ENCODE data around the gene TWNK. TPM values are rescaled to one million over a fixed set of nuclear protein-coding genes. Genes with fewer than 3 reads are reported as not detected.
A peak's percentile ranks its signal among the peaks of the same experiment; 100 is the strongest.

Gene TWNK
- total and polyA plus RNA-seq, 2 donors from 2014 or later = 3.8 to 8.9 TPM

DNA sequence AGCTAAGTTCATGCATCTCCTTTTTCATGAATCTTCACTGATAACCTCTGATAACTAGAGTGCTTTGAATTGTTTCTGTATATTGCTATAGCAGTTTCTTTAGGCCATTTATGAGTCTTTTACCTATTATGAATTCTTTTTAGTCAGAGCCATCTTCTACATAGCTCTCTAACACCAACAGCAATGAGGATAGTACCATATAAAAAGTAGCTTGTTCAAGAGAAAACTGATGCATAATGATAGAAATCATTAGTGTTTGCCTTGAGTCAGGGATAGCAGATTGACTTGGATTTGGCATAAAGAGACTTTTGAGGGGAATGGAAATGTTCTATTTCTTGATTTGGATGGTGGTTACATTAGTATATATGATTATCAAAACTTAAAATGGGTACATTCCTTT lies 43.8 kb upstream of the TWNK start:
- Histone ChIP-seq H3K4me1 (ENCODE audit: control insufficient read depth in 2 of 3, insufficient read depth in 2 of 3, low read depth in 1 of 3, low read length in 3 of 3) (no peaks in the 10 kb centered on the region), H3K9ac (ENCODE audit: low read length in 3 of 3) (no peak overlapping the region), H3K9me3 (ENCODE audit: control insufficient read depth in 2 of 3, insufficient read depth in 1 of 3, low read length in 3 of 3) (no peaks in the 10 kb centered on the region), H3K36me3 (ENCODE audit: control insufficient read depth in 2 of 3, insufficient read depth in 3 of 3, low read length in 3 of 3) (peaks cover 17 to 62% (median 24%) of the 10 kb centered on the region in 3 donors), H3K4me3 (ENCODE audit: low read length in 3 of 3) (no peak overlapping the region), H3K27me3 (ENCODE audit: control insufficient read depth, insufficient read depth, low read length) (no peaks in the 10 kb centered on the region), H3K27ac (ENCODE audit: low read depth in 2 of 2, low read length in 2 of 2) (no peak overlapping the region)
- DNase-seq (no peak), FAIRE-seq (no peak)
- intact Hi-C loops (cut with DNase I) = no loop called here
- TF ChIP-seq, protein P1, sequence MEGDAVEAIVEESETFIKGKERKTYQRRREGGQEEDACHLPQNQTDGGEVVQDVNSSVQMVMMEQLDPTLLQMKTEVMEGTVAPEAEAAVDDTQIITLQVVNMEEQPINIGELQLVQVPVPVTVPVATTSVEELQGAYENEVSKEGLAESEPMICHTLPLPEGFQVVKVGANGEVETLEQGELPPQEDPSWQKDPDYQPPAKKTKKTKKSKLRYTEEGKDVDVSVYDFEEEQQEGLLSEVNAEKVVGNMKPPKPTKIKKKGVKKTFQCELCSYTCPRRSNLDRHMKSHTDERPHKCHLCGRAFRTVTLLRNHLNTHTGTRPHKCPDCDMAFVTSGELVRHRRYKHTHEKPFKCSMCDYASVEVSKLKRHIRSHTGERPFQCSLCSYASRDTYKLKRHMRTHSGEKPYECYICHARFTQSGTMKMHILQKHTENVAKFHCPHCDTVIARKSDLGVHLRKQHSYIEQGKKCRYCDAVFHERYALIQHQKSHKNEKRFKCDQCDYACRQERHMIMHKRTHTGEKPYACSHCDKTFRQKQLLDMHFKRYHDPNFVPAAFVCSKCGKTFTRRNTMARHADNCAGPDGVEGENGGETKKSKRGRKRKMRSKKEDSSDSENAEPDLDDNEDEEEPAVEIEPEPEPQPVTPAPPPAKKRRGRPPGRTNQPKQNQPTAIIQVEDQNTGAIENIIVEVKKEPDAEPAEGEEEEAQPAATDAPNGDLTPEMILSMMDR (IDR thresholded peaks at IDR 0.05; ENCODE audit: borderline replicate concordance, extremely low read depth, insufficient read depth) = no peak

DNA sequence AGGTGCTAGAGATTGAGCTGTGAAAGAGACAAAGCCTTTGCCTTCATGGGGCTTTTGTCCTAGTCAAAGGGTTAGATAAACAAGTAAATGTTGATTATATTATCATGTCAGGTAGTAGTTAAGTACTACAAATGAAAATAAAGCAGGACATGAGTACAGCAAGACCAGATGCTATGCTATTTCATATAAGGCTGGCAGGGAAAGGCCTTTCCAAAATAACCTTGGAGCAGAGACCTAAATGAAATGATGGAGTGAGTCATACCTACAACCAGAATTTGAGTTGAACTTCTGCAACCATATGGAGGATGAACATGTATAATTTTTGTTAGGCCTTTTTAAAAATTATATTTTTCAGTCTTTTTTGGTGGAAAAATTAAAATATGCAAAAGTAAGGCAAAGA lies 41.6 kb upstream of the TWNK start:
- H3K27me3 ChIP-seq (ENCODE audit: control insufficient read depth, insufficient read depth, low read length) = no peaks in the 10 kb centered on the region
- intact Hi-C loops (cut with DNase I) = no loop called here
- no peak overlapping the region for H3K9ac ChIP-seq (ENCODE audit: low read length in 3 of 3)
- TF ChIP-seq, protein P1 (IDR thresholded peaks at IDR 0.05; ENCODE audit: borderline replicate concordance, extremely low read depth, insufficient read depth) = no peak
- no peaks in the 10 kb centered on the region for H3K9me3 ChIP-seq (ENCODE audit: control insufficient read depth in 2 of 3, insufficient read depth in 1 of 3, low read length in 3 of 3)
- no peaks in the 10 kb centered on the region for H3K4me1 ChIP-seq (ENCODE audit: control insufficient read depth in 2 of 3, insufficient read depth in 2 of 3, low read depth in 1 of 3, low read length in 3 of 3)
- no peak overlapping the region for H3K27ac ChIP-seq (ENCODE audit: low read depth in 2 of 2, low read length in 2 of 2)
- peaks cover 14 to 58% (median 29%) of the 10 kb centered on the region in 3 donors for H3K36me3 ChIP-seq (ENCODE audit: control insufficient read depth in 2 of 3, insufficient read depth in 3 of 3, low read length in 3 of 3)
- no peak overlapping the region for H3K4me3 ChIP-seq (ENCODE audit: low read length in 3 of 3)
- DNase-seq (no peak), FAIRE-seq (no peak)

DNA sequence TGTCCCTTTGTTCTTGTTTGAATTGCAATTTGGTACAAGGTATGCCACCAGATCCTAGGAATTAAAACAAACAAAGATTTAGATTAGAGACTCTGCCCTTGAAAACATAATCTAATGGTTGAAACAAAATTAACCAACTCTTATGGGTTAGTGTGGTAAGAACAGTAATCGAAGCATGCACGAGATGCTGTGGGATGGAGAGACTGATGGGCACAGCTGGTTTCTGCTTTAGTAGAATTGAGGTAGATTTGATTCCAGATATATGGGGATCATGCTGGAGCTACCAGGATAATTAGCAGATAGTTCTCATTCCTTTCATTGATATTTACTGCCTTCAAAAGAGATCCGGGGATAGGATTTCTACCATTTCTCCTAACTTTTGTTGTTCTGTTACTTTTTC lies 38.4 kb upstream of the TWNK start:
- H3K4me1 ChIP-seq (ENCODE audit: control insufficient read depth in 2 of 3, insufficient read depth in 2 of 3, low read depth in 1 of 3, low read length in 3 of 3) = no peaks in the 10 kb centered on the region
- intact Hi-C loops (cut with DNase I) = no loop called here
- H3K36me3 ChIP-seq (ENCODE audit: control insufficient read depth in 2 of 3, insufficient read depth in 3 of 3, low read length in 3 of 3) = peaks cover 16 to 49% (median 23%) of the 10 kb centered on the region in 3 donors
- no peak overlapping the region for H3K27ac ChIP-seq (ENCODE audit: low read depth in 2 of 2, low read length in 2 of 2)
- H3K9ac ChIP-seq (ENCODE audit: low read length in 3 of 3) = no peak overlapping the region
- H3K4me3 ChIP-seq (ENCODE audit: low read length in 3 of 3) = no peak overlapping the region
- no peaks in the 10 kb centered on the region for H3K9me3 ChIP-seq (ENCODE audit: control insufficient read depth in 2 of 3, insufficient read depth in 1 of 3, low read length in 3 of 3)
- FAIRE-seq (no peak), DNase-seq (no peak)
- no peaks in the 10 kb centered on the region for H3K27me3 ChIP-seq (ENCODE audit: control insufficient read depth, insufficient read depth, low read length)
- TF ChIP-seq, protein P1 (IDR thresholded peaks at IDR 0.05; ENCODE audit: borderline replicate concordance, extremely low read depth, insufficient read depth) = no peak

DNA sequence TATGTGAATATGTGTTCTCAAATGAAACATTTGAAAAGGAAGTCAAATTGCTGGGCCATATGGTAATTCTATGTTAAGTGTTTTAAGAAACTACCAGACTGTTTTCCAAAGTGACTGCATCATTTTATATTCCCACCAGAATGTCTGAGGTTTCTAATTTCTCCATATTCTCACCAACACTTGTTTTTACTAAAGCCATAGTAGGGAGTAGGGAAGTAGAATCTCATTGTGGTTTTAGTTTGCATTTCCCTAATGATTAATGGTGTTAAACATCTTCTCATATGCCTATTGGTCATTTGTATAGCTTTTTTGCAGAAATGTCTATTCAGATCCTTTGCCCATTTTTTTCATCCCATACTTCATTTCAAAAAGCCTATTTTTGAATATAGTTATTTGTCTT lies 27.1 kb upstream of the TWNK start:
- no peak overlapping the region for H3K9ac ChIP-seq (ENCODE audit: low read length in 3 of 3)
- H3K36me3 ChIP-seq (ENCODE audit: control insufficient read depth in 2 of 3, insufficient read depth in 3 of 3, low read length in 3 of 3) = peaks cover 2 to 33% (median 5%) of the 10 kb centered on the region in 3 donors
- H3K9me3 ChIP-seq (ENCODE audit: control insufficient read depth in 2 of 3, insufficient read depth in 1 of 3, low read length in 3 of 3) = no peaks in the 10 kb centered on the region
- no peak for DNase-seq
- no peaks in the 10 kb centered on the region for H3K4me1 ChIP-seq (ENCODE audit: control insufficient read depth in 2 of 3, insufficient read depth in 2 of 3, low read depth in 1 of 3, low read length in 3 of 3)
- intact Hi-C loops (cut with DNase I) = no loop called here
- TF ChIP-seq, protein P1 (IDR thresholded peaks at IDR 0.05; ENCODE audit: borderline replicate concordance, extremely low read depth, insufficient read depth) = no peak
- no peaks in the 10 kb centered on the region for H3K27me3 ChIP-seq (ENCODE audit: control insufficient read depth, insufficient read depth, low read length)
- H3K27ac ChIP-seq (ENCODE audit: low read depth in 2 of 2, low read length in 2 of 2) = no peak overlapping the region
- FAIRE-seq = peak; percentile 6
- H3K4me3 ChIP-seq (ENCODE audit: low read length in 3 of 3) = no peak overlapping the region
